Stimulated activated CD4-positive, alpha-beta T cell treated with anti-CD3 and anti-CD28 coated beads, Interleukin-12 subunit alpha, Interleukin-12 subunit beta, amount 100 ng/mL, for 48 hours (primary cell): ENCODE results near the gene TUBA4B.
"Not testable (repeated sequence)": the region's sequence is repeated elsewhere in the genome, so short reads cannot be mapped to it uniquely, and the experiment has no call there.

Experiments used
- DNase-seq, 3 donors: peaks; one replicate each; pipeline ENCODE4 v3.0.0-alpha.2; 2020; ENCODE audit warnings: low read depth in 2 of 3, low spot score in 1 of 3

TUBA4B gene

DNA sequence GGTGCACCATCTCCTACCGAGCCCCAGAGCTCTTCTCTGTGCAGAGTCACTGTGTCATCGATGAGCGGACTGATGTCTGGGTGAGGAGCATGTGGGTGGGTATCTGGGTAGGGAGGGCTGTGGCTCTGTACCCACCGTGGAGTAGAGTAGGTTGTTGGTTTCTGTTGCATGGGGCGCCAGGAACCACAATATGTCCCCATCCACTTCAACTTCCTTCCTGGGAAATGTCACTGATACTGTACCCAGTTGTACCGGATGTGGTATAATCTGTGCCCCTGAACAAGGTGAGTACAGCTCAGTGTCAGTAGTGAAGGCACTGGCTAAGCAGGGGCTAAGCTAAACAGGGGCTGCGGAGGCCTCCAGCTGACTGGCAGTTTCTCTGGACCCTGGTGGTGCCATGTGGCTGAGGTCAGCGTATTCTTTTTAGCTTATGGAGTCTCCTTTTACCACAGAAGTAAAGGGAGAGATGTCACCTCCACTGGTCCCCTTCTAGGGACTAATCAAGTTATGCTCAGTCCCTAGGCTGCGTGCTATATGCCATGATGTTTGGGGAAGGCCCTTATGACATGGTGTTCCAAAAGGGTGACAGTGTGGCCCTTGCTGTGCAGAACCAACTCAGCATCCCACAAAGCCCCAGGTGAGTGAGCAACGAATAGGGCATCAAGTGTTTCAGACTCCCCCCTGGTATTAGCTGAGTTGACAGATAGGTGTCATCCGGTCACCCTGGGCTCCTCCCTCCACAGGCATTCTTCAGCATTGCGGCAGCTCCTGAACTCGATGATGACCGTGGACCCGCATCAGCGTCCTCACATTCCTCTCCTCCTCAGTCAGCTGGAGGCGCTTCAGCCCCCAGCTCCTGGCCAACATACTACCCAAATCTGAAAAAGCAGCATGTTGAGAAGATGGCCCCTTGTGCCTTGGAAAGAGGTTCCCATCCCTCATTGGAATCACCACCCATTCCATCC is 5.1 kb upstream of the TUBA4B start:
- DNase-seq = peak; percentile 34 to 54 (median 47)

DNA sequence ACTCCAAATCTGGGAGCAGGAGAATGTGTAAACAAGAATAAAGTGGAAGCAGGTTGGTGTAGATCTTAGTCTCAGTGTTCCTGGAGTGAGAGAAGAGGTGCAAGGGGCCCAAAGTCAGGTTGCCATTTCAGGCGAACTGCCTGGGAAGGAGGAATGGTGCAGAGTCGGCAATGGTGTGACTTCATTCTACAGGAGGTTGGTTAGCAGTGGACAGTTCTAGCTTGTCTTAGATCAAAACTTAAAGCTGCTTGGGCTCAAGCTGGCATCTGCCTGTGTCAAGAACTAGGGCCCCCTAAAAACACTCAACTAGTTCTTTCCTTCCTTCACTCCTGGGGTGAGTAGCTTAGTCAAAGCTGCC is 4.2 kb upstream of the TUBA4B start:
- no peak for DNase-seq

DNA sequence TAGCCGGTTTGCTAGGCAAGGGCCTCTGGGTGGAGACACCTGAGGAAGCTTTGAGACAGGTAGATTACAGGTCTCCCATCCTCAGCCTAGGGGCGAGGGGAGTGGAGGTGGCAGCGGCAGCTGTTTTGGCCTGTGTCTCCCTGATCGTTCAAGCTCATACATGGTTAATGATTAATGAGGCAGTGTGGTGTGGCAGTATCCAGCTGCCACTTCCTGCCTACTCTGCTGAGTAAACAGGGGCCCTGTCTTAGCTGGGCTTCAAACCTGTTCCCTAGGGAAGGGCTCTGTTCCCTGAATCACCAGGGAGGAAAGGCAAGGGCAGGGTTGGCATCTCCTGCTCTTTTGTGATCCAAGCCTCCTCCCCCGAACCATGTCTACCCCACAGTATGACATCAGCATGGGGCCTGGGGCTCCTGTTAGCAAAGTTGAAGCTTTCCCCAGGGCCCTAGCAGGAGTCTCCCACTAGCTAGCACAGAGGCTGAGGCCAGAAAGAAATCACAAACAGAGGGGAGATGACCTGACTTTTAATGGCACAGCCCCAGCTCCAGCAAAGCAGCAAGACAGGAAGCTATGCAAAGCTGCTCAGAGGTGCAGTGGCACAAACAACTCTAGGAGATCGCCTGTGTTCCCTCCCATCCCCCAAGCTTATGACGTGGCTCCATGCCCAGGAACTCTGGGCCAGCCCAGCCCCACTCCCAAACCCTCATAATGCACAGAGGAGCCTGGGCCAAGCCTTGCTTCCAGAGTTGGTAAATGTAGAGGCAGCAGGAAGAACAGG is 3.7 kb upstream of the TUBA4B start:
- DNase-seq = peak in 1 of 3 donors; percentile 27

DNA sequence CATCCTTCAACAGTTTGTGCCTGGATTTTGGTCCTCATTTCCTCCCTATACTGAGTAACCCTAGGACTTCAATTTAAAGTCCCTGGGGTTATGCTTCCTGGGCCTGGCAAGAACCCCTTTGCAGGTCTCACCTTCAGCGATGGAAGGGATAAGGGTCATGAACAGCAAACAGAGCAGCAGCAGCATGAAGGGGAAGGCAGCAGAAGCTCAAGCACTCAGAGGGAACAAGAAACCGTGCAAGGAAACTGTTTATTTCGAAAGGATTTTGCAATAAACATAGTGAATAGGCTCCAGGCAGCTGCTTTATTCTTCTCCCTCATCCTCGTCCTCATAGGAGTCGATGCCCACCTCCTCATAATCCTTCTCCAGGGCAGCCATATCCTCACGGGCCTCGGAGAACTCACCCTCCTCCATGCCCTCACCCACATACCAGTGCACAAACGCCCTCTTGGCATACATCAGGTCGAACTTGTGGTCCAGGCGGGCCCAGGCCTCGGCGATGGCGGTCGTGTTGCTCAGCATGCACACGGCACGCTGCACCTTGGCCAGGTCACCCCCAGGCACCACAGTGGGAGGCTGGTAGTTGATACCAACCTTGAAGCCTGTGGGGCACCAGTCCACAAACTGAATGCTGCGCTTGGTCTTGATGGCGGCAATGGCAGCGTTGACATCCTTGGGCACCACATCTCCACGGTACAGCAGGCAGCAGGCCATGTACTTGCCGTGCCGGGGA is 2.8 kb upstream of the TUBA4B start:
- DNase-seq = no peak

DNA sequence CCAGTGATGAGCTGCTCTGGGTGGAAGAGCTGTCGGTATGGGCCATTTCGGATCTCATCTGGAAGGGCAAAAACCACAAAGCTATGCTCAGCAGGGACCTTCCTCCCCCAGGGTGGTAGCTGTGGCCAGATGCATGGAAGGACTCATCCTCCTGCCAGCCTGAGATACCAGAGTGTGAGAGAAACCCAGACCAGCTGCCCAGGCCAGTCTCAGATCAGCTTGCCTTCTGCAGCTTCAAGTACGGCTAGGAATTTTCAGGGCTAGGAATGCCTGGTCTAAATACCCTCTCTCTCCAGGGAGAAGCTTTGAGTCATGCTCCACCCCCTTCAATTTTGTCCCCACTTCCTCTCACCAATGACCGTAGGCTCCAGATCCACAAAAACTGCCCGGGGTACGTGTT is 1.4 kb upstream of the TUBA4B start:
- no peak for DNase-seq

DNA sequence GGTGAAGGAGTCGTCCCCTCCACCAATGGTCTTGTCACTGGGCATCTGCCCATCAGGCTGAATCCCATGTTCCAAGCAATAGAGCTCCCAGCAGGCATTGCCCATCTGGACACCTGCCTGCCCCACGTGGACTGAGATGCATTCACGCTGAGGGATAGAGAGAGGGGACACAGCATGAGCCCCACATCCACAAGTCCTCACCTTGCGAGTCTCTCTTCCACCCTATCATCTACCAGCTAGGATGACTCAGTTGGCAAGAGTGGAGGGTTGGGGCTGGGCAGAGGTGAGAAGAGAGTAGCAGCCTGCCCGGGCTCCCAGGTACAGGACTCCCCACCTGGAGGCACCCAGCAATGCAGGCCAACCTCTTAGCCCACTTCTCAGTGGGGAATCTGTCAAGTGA is 959 bp upstream of the TUBA4B start:
- no peak for DNase-seq

DNA sequence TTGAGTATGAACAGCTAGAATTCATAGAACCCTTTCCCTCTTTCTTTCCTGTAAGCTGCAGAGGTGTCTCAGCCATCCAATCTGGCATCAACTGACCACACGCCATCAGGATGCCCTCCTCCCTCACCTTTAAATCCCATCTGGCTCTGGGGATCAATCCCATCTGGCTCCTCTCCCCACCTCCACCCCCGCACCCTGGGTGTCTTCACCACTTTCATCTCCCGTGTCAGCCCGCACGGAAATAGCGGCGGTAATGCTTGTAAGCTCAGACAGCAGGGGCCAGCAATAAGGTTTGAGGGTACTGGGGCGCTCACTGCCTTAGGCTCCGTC is 508 bp upstream of the TUBA4B start:
- no peak for DNase-seq

DNA sequence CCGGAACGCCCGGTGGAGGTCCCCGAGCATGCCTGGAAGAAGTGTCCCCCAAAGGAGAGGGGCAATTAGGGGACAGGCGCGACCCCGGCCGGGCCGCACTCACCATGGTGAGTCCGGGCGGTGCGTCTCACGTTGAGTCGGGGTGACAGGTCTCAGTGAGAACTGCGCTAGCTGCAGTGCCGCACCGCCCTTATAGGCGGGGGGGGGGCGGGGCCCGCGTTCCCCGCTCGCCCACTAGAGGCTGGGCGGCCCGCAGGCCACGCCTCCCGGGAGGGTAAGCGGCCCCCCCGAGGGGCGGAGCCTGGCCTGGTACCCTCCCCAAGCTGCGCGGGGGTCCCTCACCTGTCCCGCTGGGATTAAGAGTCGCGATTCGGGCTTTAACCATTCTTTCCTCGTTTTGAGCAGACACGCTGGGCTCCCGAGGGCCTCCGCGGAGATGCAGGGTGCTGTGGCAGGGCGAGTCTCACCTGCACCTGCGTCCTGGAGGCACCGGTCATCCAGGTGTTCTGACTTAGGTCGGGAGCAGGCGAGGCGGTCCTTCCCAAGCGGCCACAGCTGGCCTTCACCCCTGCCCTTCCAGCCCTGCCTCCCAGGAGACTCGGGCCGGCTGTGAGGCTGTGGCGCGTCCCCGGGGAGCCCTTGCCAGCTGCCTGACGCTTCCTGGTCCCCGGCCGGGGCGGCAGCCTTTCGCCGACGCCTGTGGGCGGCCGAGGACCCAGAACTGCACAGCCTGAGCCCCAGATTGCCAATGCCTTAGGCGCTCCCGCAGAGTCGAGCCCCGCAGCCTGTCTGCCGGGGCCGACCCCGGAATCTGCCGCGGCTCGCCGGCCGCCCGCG is 928 bp downstream of the TUBA4B start, which contains the start of gene TUBA4A:
TSS of gene TUBA4A (minus strand) at position 166 of the 837 bp plus-strand sequence. CDS start at position 106, 60 bp downstream.
- DNase-seq = peak; percentile 76 to 83 (median 81)

DNA sequence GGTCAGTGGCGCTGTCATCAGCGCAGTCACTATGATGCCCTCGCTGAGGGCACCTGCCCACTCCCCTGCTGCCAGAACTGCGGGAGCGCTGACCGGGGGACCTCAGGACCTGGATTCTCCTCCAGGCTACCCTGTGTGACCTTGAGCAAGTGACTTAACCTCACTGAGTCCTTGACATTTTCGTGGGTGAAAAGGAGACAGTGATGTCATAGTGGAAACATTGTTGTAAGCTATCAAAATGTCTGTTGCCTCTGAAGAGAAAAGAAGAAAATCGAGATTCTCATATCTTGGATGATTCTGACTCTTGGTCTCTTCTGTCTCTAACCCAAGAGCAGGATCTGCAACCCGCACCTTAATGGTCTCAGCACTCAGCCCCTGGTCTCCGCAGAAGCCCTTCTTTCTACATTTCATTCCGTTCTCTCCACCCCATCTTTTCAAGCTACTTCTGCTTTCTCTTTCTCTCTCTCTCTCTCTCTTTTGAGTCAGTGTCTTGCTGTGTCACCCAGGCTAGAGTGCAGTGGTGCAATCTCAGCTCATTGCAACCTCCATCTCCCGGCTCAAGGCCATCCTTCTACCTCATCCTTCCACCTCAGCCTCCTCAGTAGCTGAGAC is 1.7 kb downstream of the TUBA4B start:
- peak in 1 of 3 donors; percentile 34 for DNase-seq

DNA sequence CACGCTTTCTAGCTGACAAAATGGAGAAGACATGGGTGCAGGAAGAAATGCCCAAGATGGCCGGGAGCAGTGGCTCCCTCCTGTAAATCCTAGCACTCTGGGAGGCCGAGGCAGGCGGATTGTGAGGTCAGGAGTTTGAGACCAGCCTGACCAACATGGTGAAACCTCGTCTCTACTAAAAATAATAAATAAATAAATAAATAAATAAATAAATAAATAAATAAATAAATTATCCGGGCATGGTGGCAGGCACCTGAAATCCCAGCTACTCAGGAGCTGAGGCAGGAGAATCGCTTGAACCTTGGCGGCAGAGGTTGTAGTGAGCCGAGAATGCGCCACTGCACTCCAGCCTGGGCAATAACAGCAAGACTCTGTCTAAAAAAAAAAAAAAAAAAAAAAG is 5.9 kb downstream of the TUBA4B start:
- DNase-seq = not testable (repeated sequence)

DNA sequence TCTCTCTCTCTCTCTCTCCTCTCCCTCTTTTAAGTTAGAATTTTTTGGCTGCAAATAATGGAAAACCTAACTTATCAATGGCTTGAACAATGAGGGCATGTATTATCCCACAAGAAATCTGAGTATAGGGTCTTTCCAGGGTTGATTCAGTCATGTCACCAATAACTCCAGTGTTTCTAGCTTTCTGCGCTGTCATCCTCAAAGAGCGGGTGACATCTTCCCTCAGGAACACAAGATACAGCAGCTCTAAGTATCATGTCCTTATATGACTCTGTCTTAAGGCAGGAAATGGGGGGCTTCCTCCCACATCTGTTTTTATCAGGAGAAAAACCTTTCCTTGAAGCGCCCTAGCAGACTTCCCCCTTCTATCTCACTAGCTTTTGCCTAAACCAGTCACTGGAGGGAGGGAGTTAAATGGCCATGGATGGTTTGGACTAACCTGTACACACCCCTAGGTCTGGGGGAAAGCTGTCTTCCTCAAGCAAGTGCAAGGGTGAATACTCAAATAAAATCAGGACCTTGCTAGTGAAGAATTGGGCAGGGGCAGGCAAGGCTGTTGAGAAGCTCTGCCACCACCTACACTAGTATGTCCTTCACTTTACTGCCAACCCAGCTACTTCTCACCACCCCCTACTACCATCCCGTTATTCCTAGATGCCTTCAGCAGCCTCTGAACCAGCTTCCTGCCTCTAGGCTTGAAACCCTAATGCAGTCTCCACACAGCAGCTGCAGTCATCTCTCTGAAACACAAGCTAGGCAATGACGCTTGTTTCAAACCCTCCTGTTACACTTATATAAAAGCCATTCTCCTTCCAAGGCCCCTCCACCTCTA is 8.2 kb downstream of the TUBA4B start:
- DNase-seq = no peak

DNA sequence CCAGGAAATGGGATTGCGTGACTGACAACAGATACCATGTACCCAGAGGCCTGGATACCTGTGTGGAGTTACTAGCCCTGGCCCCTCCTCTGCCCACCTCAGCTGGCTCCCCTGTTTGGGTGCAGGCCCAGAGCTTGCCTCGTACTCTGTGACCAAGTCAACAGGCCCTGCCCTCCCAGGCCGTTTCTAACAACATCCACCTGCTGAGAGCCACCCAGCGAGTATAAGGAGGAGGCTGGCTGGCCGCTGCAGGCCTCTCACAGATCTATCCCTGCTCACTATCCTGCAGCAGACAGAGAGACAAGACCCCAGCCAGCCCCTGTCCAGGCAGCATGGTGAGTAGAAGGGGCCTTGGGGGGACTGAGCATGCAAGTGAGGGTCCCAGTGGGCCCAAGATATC is 13.2 kb downstream of the TUBA4B start:
- no peak for DNase-seq

DNA sequence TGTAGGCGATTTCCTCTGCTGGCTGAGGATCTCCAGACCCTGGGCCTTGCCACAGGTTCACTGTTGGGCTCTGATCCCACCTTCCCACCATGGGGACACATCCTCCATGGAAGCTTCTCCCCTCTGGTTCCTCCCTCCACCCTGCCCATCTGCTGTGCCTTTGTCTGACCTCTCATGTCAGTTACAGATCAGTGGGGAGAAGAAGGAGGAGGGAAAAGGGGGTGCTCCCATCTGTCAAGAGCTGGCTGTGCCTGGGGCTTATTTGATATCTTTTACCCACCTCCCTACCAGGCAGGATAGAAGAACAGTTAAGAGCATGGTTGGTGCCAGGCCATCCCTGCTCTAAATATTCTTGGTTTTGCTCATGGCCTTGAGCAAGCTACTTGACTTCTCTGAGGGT is 13.8 kb downstream of the TUBA4B start:
- no peak for DNase-seq

DNA sequence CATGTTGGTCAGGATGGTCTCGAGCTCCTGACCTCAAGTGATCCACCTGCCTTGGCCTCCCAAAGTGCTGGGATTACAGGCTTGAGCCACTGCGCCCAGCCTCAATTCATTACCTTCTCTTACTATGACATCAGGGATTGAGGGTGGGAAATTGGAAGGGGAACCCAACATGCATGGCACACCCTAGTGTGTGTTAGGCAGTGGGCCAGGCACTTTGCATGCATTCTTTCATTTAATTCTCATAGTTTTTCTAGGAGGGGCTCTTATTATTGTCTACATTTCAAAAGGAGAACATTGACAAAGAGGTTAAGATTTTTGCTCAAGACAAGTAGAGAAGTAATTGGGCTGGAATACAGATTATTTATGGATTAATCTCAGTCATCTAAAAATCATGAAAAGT is 15.3 kb downstream of the TUBA4B start:
- DNase-seq = no peak

DNA sequence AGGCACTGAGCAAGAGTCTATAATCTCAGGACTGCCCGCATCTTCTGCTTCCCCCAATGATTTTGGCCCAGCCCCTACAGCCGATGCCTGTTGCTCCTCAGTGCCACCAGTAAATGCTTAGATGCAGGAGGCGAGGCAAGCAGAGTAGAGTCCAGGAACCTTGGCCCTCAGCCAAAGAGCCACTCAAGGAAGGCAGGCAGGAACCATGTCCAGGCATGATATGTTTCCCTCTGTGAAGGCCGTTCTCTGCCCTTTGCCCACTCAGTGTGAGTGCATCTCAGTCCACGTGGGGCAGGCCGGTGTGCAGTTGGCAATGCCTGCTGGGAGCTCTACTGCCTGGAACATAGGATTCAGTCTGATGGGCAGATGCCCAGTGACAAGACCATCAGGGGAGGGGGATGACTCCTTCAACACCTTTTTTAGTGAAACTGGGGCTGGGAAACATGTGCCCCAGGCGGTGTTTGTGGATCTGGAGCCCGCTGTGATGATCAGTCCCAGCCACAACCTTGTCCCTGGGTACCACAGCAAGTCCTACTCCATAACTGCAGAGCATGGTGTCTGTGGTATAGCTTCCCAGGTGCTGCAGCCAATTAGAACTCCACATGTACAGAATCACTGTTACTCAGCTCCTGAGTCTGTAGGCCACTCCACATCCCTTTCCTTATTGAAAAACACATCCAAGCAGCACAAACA is 16.5 kb downstream of the TUBA4B start:
- no peak for DNase-seq

DNA sequence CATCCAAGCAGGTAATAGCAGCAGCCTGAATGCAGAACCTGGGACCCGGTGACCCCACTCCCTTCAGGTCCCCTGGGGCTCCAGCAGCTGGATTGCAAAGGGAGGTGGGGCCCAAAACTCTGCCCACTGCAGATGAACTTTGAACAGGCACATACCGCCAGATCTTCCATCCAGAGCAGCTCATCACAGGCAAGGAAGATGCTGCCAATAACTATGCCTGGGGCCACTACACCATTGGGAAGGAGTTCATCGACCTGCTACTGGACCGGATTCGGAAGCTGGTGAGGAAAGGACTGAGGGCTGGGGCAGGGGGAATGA is 17.0 kb downstream of the TUBA4B start:
- DNase-seq = no peak

DNA sequence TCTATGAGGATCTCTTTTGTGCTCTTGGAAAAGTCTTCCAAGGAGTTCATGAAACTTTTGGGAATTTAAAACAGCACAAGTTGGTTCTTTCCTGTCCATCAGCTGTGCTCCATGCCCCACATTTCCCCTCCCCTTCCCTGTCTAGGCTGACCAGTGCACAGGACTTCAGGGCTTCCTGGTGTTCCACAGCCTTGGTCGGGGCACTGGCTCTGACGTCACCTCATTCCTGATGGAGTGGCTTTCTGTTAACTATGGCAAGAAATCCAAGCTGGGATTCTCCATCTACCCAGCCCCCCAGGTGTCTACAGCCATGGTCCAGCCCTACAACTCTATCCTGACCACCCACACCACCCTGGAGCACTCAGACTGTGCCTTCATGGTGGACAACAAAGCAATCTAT is 18.0 kb downstream of the TUBA4B start:
- no peak for DNase-seq

DNA sequence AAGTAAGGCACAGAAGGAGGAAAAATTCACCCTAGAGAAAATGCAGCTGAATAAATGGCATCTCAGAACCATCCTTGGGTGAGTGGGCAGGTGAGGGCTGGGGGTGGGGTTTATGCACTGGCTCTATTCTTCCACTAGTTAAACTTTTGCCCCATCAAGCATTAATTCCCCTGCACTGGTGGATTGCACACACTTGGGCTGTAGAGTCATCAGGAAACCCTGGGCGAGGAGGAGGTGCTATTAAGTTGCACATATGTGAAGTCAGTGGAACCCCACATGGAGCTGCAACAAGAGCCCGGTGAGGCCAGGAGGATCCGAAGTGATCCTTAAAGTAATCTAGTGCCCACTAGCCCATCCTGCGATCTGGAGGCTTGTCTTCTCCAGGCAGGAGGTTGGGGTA is 19.3 kb downstream of the TUBA4B start:
- no peak for DNase-seq

DNA sequence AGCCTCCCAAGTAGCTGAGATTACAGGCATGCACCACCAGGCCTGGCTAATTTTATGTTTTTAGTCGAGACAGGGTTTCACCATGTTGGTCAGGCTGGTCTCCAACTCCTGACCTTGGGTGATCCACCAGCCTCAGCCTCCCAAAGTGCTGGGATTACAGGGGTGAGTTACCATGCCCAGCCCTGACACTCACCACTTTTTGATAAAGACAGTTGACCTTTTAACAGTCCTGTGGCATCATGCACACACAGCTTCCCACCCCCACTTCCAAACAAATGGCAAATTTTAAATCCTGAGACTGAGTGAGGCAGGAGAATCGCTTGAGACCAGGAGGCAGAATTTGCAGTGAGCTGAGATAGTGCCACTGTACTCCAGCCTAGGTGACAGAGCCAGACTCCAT is 20.0 kb downstream of the TUBA4B start:
- no peak for DNase-seq
